Panc1 (cell line): ENCODE results near the gene HVCN1.

Experiments
- POLR2AphosphoS5 ChIP-seq: IDR thresholded peaks from 2 replicates; pipeline ENCODE4 v1.6.1; 2012; ENCODE audit warnings: mild to moderate bottlenecking, low read depth, low read length, moderate library complexity
- TCF7L2 ChIP-seq: IDR thresholded peaks from 2 replicates; pipeline ENCODE4 v1.6.1; 2011; ENCODE audit warnings: mild to moderate bottlenecking, low read depth, low read length, inconsistent platforms
- TF ChIP-seq, protein P1 (sequence below): fragments of 450-650 bp; IDR thresholded peaks from 2 replicates; pipeline ENCODE4 v1.5.1; 2017; ENCODE audit warnings: mild to moderate bottlenecking
- TF ChIP-seq, protein P2 (sequence below), 2 experiments: IDR thresholded peaks; 2 replicates each; pipeline ENCODE4 v1.6.1; 2011 to 2012; ENCODE audit warnings: low read depth in 2 of 2, control low read depth in 1 of 2, low read length in 1 of 2, mild to moderate bottlenecking in 1 of 2, moderate library complexity in 1 of 2; ENCODE audit not compliant: insufficient read depth in 1 of 2

DNA sequence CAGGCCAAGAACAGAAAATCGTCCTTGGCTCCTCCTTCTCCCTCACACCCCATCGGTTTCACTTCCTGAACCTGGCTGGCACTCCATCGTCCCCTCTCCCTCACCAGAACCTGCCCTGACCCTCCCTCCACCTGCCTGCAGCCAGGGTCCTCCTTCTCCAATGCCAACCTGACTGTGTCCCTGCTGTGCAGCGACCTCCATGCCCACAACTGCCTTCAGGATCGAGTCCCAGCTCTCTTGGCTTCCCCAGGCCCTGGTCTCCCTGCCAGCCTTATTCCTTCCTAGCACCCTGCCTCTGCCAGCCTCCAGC is 19.8 kb downstream of the HVCN1 start:
- TF ChIP-seq, protein P1, sequence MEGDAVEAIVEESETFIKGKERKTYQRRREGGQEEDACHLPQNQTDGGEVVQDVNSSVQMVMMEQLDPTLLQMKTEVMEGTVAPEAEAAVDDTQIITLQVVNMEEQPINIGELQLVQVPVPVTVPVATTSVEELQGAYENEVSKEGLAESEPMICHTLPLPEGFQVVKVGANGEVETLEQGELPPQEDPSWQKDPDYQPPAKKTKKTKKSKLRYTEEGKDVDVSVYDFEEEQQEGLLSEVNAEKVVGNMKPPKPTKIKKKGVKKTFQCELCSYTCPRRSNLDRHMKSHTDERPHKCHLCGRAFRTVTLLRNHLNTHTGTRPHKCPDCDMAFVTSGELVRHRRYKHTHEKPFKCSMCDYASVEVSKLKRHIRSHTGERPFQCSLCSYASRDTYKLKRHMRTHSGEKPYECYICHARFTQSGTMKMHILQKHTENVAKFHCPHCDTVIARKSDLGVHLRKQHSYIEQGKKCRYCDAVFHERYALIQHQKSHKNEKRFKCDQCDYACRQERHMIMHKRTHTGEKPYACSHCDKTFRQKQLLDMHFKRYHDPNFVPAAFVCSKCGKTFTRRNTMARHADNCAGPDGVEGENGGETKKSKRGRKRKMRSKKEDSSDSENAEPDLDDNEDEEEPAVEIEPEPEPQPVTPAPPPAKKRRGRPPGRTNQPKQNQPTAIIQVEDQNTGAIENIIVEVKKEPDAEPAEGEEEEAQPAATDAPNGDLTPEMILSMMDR: no peak
- TF ChIP-seq, protein P2, sequence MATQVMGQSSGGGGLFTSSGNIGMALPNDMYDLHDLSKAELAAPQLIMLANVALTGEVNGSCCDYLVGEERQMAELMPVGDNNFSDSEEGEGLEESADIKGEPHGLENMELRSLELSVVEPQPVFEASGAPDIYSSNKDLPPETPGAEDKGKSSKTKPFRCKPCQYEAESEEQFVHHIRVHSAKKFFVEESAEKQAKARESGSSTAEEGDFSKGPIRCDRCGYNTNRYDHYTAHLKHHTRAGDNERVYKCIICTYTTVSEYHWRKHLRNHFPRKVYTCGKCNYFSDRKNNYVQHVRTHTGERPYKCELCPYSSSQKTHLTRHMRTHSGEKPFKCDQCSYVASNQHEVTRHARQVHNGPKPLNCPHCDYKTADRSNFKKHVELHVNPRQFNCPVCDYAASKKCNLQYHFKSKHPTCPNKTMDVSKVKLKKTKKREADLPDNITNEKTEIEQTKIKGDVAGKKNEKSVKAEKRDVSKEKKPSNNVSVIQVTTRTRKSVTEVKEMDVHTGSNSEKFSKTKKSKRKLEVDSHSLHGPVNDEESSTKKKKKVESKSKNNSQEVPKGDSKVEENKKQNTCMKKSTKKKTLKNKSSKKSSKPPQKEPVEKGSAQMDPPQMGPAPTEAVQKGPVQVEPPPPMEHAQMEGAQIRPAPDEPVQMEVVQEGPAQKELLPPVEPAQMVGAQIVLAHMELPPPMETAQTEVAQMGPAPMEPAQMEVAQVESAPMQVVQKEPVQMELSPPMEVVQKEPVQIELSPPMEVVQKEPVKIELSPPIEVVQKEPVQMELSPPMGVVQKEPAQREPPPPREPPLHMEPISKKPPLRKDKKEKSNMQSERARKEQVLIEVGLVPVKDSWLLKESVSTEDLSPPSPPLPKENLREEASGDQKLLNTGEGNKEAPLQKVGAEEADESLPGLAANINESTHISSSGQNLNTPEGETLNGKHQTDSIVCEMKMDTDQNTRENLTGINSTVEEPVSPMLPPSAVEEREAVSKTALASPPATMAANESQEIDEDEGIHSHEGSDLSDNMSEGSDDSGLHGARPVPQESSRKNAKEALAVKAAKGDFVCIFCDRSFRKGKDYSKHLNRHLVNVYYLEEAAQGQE (IDR thresholded peaks at IDR 0.05; ENCODE audit: insufficient read depth in 1 of 2, low read depth in 2 of 2, low read length in 1 of 2): no peak
- TF ChIP-seq POLR2AphosphoS5 (no peak), TCF7L2 (no peak)
